Skeletal muscle cell (primary cell): ENCODE measurements around the gene SRP54.
"Not testable (repeated sequence)": the region's sequence is repeated elsewhere in the genome, so short reads cannot be mapped to it uniquely, and the experiment has no call there.

ENCODE experiments used
- DNase-seq: peaks from one replicate; pipeline ENCODE4 v3.0.0-alpha.2; 2010; ENCODE audit warnings: low read depth
- H3K4me3 ChIP-seq: 2 replicates; pipeline ENCODE4 v1.5.1; 2011; ENCODE audit warnings: low read depth, mild to moderate bottlenecking, control low read depth, low read length, moderate library complexity

SRP54 gene

GRCh38 chr14:35044939-35045797 is 62.4 kb downstream of the SRP54 start:
- DNase-seq: no peak
- peak overlapping the region; percentile 82 for H3K4me3 ChIP-seq

- DNase-seq: no peak
- H3K4me3 ChIP-seq: peak overlapping the region; percentile 82
Observed at GRCh38 chr14:35045798-35046047, 62.9 kb downstream of the SRP54 start.

- DNase-seq: peak; percentile 84
- peak within 1 kb of the TSS; percentile 82 for H3K4me3 ChIP-seq
Observed at GRCh38 chr14:35046048-35046750, 63.4 kb downstream of the SRP54 start, which contains the start of gene FAM177A1. Gene FAM177A1, plus strand, starts transcription at chr14:35046272. Its CDS starts 192 bp downstream, at chr14:35046464.

GRCh38 chr14:35046751-35047536 is 64.2 kb downstream of the SRP54 start:
- DNase-seq: no peak
- H3K4me3 ChIP-seq: peak overlapping the region; percentile 82

GRCh38 chr14:35047976-35048513 is 65.3 kb downstream of the SRP54 start:
- no peak for DNase-seq
- H3K4me3 ChIP-seq: no peak overlapping the region

GRCh38 chr14:35050652-35051051 is 67.9 kb downstream of the SRP54 start:
- H3K4me3 ChIP-seq: no peak overlapping the region
- DNase-seq: no peak

- no peak overlapping the region for H3K4me3 ChIP-seq
- no peak for DNase-seq
Observed at GRCh38 chr14:35051796-35052195, 69.0 kb downstream of the SRP54 start.

- DNase-seq: no peak
Observed at GRCh38 chr14:35052637-35053036, 69.8 kb downstream of the SRP54 start.

GRCh38 chr14:35061113-35061791 is 78.5 kb downstream of the SRP54 start:
- DNase-seq, H3K4me3 ChIP-seq: not testable (repeated sequence)

More at GRCh38 chr14:35052637-35053036, 69.8 kb downstream of the SRP54 start:
- no peak overlapping the region for H3K4me3 ChIP-seq

- not testable (repeated sequence) for DNase-seq, H3K4me3 ChIP-seq
Observed at GRCh38 chr14:35065731-35066130, 82.9 kb downstream of the SRP54 start.

- DNase-seq: no peak
- H3K4me3 ChIP-seq: no peak overlapping the region
Observed at GRCh38 chr14:35068238-35069012, 85.6 kb downstream of the SRP54 start.

GRCh38 chr14:35072226-35072625 is 89.4 kb downstream of the SRP54 start:
- H3K4me3 ChIP-seq: no peak overlapping the region
- no peak for DNase-seq

- DNase-seq: no peak
- no peak overlapping the region for H3K4me3 ChIP-seq
Observed at GRCh38 chr14:35073486-35073885, 90.7 kb downstream of the SRP54 start.

- no peak overlapping the region for H3K4me3 ChIP-seq
- DNase-seq: no peak
Observed at GRCh38 chr14:35078082-35078481, 95.3 kb downstream of the SRP54 start.
